Mucosa of descending colon (tissue), 3 donors: ENCODE data around the gene TMEM145. TPM values are rescaled to one million over a fixed set of nuclear protein-coding genes. Genes with fewer than 3 reads are reported as not detected.

Experiments used
- ATAC-seq: fragments of 200-7000 bp; cut with Tn5 transposase; one replicate; pipeline ENCODE4 v1.9.1; 2020; ENCODE audit warnings: mild to moderate bottlenecking, moderate library complexity
- DNase-seq, 3 donors: peaks; one replicate each; pipeline ENCODE4 v3.0.0-alpha.2; 2020
- H3K36me3 ChIP-seq: fragments of 200-600 bp; one replicate; pipeline ENCODE4 v1.8.0; 2021; ENCODE audit warnings: low read depth, mild to moderate bottlenecking
- H3K4me1 ChIP-seq: fragments of 200-600 bp; one replicate; pipeline ENCODE4 v1.8.0; 2021; ENCODE audit warnings: low read depth, mild to moderate bottlenecking
- H3K4me3 ChIP-seq: fragments of 200-600 bp; one replicate; pipeline ENCODE4 v1.8.0; 2021; ENCODE audit warnings: mild to moderate bottlenecking
- H3K9me3 ChIP-seq: fragments of 200-600 bp; one replicate; pipeline ENCODE4 v1.8.0; 2021; ENCODE audit warnings: mild to moderate bottlenecking
- CTCF ChIP-seq: fragments of 200-600 bp; IDR thresholded peaks from one replicate; pipeline ENCODE4 v1.8.0; 2022; ENCODE audit warnings: antibody characterized with exemption, mild to moderate bottlenecking
- intact Hi-C, 2 donors: fragments of 100-400 bp; cut with DNase I in 1 of 2; cut with micrococcal nuclease in 1 of 2; formaldehyde crosslinking; loops; one replicate each; pipeline versions ENCODE4 v1.11.0 to v1.11.1; 2022; cut with DNase I, micrococcal nuclease
- total RNA-seq, 3 donors: library from RNA; stranded (reverse); fragmentation: NEBNext Ultra II Directional in 2 of 3; extraction: Animal tissue kit (Norgen Biotek cat#: 25700) in 2 of 3; gene quantifications; one replicate each; pipeline versions ENCODE4 v1.2.1 to v1.2.4, GENCODE V29; 2021 to 2023
- donor health status: DM: no; HTN: no; CAD: no; lungs with moderate emphysema.
- donor health status: DM: no; HTN: no; CAD: no.
- donor health status: DM: no; HTN: yes; CAD: no.

The TMEM145 gene
- total RNA-seq, 3 donors from 2014 or later, result 0.17 to 0.63 TPM; not detected in 1

DNA sequence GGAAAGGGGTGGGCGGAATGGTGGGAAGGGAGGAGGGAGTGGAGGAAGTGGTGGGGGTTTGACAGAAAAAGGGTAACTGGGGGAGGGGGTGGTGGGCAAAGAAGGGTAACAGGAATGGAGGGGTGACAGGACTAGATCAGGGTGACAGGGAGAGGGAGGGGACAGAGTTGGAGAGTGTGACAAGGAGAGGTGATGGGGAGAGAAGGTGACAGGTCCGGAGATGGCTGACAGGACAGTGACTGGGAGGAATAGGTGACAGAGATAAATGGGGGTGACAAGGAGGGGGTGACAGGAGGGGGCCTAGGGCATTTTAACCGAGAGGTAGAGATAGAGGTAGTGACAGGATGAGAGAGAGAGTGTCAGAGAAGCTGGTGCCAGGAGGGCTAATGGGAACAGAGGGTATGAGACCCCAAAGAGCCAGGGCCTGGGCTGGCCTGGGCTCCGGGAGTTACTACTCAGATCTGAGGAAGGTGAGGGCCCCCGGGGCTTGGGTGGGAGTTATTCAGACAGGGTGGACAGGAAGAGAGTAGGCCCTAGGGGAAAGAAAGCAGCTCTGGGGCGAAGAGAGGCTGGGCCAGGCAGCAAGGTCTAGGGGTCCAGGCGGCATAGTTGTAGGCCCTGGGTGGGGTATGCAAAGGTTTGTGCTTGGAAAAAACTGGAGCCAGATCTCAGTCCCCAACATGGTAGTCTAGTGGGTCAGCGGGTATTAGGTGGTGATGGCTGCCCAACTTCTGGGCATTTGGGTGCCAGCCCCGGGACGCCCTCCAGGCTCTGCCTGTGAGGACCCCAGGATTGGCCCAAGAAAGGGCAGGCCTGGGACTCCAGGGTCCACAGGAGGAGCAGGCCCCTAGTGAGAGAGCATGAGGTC, 43.4 kb upstream of the TMEM145 start:
- Histone ChIP-seq H3K9me3 (no peaks in the 10 kb centered on the region), H3K4me1 (peaks cover 27% of the 10 kb centered on the region), H3K36me3 (peaks cover 8% of the 10 kb centered on the region), H3K4me3 (peak overlapping the region; percentile 40)
- peak; percentile 47 to 66 (median 56) for DNase-seq
- intact Hi-C loops, result no loop called here
- TF ChIP-seq CTCF, result no peak
- ATAC-seq, result no peak

GRCh38 chr19:42270346-42271044, 42.6 kb upstream of the TMEM145 start:
- no peak overlapping the region for H3K4me3 ChIP-seq
- ATAC-seq (peak; percentile 1), DNase-seq (peak; percentile 62 to 83 (median 71))
- H3K9me3 ChIP-seq, result no peaks in the 10 kb centered on the region
- H3K36me3 ChIP-seq, result peaks cover 8% of the 10 kb centered on the region
- intact Hi-C loops, result no loop called here
- H3K4me1 ChIP-seq, result peaks cover 28% of the 10 kb centered on the region
- TF ChIP-seq CTCF, result no peak

DNA sequence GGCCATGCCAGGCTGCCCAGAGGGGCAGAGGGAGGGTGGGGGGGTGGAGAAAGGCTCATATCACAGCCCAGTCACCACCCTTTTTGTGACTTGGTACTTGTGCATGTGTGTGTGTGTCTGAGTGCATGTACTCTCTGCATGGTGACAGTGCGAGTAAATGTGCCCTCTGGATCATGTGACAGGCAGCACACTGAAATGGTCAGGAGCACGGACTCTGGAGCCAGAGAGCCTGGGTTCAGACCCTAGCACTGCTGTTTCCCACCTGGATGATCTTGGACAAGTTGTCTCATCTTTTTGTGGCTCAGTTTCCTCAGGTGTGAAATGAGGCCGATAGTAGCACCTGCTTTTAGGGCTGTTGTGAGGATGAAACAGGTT, 42.1 kb upstream of the TMEM145 start:
- intact Hi-C loops, result no loop called here
- Histone ChIP-seq H3K4me1 (peaks cover 28% of the 10 kb centered on the region), H3K4me3 (no peak overlapping the region), H3K36me3 (peaks cover 8% of the 10 kb centered on the region), H3K9me3 (no peaks in the 10 kb centered on the region)
- DNase-seq (no peak), ATAC-seq (no peak)
- TF ChIP-seq CTCF, result no peak

- peaks cover 8% of the 10 kb centered on the region for H3K36me3 ChIP-seq
- intact Hi-C loops, result no loop called here
- H3K9me3 ChIP-seq, result no peaks in the 10 kb centered on the region
- H3K4me1 ChIP-seq, result peaks cover 28% of the 10 kb centered on the region
- H3K4me3 ChIP-seq, result no peak overlapping the region
- TF ChIP-seq CTCF, result no peak
- ATAC-seq (no peak), DNase-seq (peak in 1 of 3 donors; percentile 42)
Observed at GRCh38 chr19:42271861-42272534, 41.1 kb upstream of the TMEM145 start.

- peaks cover 26% of the 10 kb centered on the region for H3K4me1 ChIP-seq
- DNase-seq, result no peak
- no peak for TF ChIP-seq CTCF
- ATAC-seq, result no peak
- H3K9me3 ChIP-seq, result no peaks in the 10 kb centered on the region
- H3K36me3 ChIP-seq, result peaks cover 8% of the 10 kb centered on the region
- intact Hi-C loops, result no loop called here
- no peak overlapping the region for H3K4me3 ChIP-seq
Observed at GRCh38 chr19:42272535-42272897, 40.6 kb upstream of the TMEM145 start.
